H1 (cell line): ENCODE data around the gene MYOT.

Experiments used
- BCL11A ChIP-seq, 2 experiments: IDR thresholded peaks; one replicate each; pipeline ENCODE4 v1.6.1; 2011; ENCODE audit warnings: low read depth in 2 of 2, low read length in 2 of 2, mild to moderate bottlenecking in 2 of 2
- CBX5 ChIP-seq: fragments of 300-800, 300-1000 bp; sonication (generic); IDR thresholded peaks from 2 replicates; pipeline ENCODE4 v1.7.1; 2016; ENCODE audit warnings: antibody characterized with exemption, low read length, low read depth
- CREB1 ChIP-seq: IDR thresholded peaks from 2 replicates; pipeline ENCODE4 v1.6.1; 2012; ENCODE audit warnings: inconsistent platforms
- CTCF ChIP-seq, 3 experiments: IDR thresholded peaks; 1 replicate in 2 of 3; 2 replicates in 1 of 3; pipeline versions ENCODE4 v1.5.1 to v1.6.1; 2011; ENCODE audit warnings: low read length in 3 of 3, mild to moderate bottlenecking in 3 of 3, inconsistent platforms in 2 of 3, low read depth in 1 of 3, moderate library complexity in 1 of 3; ENCODE audit not compliant: insufficient read depth in 1 of 3; ENCODE audit errors: control extremely low read depth in 1 of 3
- EP300 ChIP-seq, 2 experiments: IDR thresholded peaks; 1 replicate in 1 of 2; 2 replicates in 1 of 2; pipeline ENCODE4 v1.6.1; 2011 to 2012; ENCODE audit warnings: low read depth in 2 of 2, low read length in 2 of 2, mild to moderate bottlenecking in 2 of 2, borderline replicate concordance in 1 of 2, inconsistent platforms in 1 of 2, moderate library complexity in 1 of 2
- NANOG ChIP-seq: IDR thresholded peaks from 2 replicates; pipeline ENCODE4 v1.6.1; 2011; ENCODE audit warnings: low read length, low read depth, mild to moderate bottlenecking, inconsistent platforms; ENCODE audit not compliant: insufficient read depth, poor library complexity, severe bottlenecking
- RFX5 ChIP-seq: IDR thresholded peaks from 2 replicates; pipeline ENCODE4 v1.6.1; 2011; ENCODE audit warnings: low read depth, low read length, improper control_type of control experiment, borderline replicate concordance
- TBP ChIP-seq: IDR thresholded peaks from 2 replicates; pipeline ENCODE4 v1.6.1; 2011; ENCODE audit warnings: low read depth, low read length, improper control_type of control experiment
- ZNF274 ChIP-seq: IDR thresholded peaks from 2 replicates; pipeline ENCODE4 v1.7.0; 2012; ENCODE audit warnings: low read length, borderline replicate concordance; ENCODE audit errors: extremely low read depth

GRCh38 chr5:137842296-137842695, 25.4 kb upstream of the MYOT start:
- TF ChIP-seq CTCF (IDR thresholded peaks at IDR 0.05; ENCODE audit: control extremely low read depth in 1 of 3, insufficient read depth in 1 of 3, low read depth in 1 of 3, low read length in 3 of 3) (no peak), CBX5 (no peak), RFX5 (no peak), BCL11A (IDR thresholded peaks at IDR 0.05; ENCODE audit: low read depth in 2 of 2, low read length in 2 of 2) (no peak), CREB1 (no peak), NANOG (no peak), EP300 (IDR thresholded peaks at IDR 0.05; ENCODE audit: borderline replicate concordance in 1 of 2, low read depth in 2 of 2, low read length in 2 of 2) (no peak), TBP (no peak), ZNF274 (no peak)
